PC-9 (cell line): ENCODE data around the gene AATF. TPM values are rescaled to one million over a fixed set of nuclear protein-coding genes. Genes with fewer than 3 reads are reported as not detected.

Experiments
- BruUV-seq: library from RNA; stranded (reverse); fragments of 400-500 nt; replicated peaks from 2 replicates; lab custom pipeline; 2021; lab: Mats Ljungman, UMichigan
- CTCF ChIA-PET: fragments of 300-600 bp; sonication (Branson Sonifier 250); formaldehyde crosslinking; loops from one replicate; lab custom pipeline; 2022; ENCODE audit warnings: antibody characterized with exemption; lab: Charles Lee
- POLR2A ChIA-PET: fragments of 300-600 bp; sonication (Branson Sonifier 250); formaldehyde crosslinking; loops from one replicate; lab custom pipeline; 2022; ENCODE audit warnings: antibody characterized with exemption; ENCODE audit not compliant: unreplicated experiment; lab: Charles Lee
- DNase-seq, 2 experiments: peaks; one replicate each; pipeline versions ENCODE4 v3.0.0 to v3.0.0-alpha.2; 2015 to 2022; ENCODE audit warnings: mixed read lengths in 1 of 2
- H2AFZ ChIP-seq: fragments of 200-600 bp; sonication (generic); 2 replicates; pipeline ENCODE4 v1.8.1; 2017; ENCODE audit warnings: antibody characterized with exemption
- H3F3A ChIP-seq: fragments of 200-600 bp; sonication (generic); 2 replicates; pipeline ENCODE4 v1.8.1; 2017; ENCODE audit warnings: antibody characterized with exemption, mild to moderate bottlenecking, low read depth; ENCODE audit not compliant: insufficient read depth
- H3K27ac ChIP-seq: fragments of 200-600 bp; sonication (generic); 2 replicates; pipeline ENCODE4 v1.6.1; 2016; ENCODE audit warnings: mixed run types
- H3K27me3 ChIP-seq: fragments of 200-600 bp; sonication (generic); 2 replicates; pipeline ENCODE4 v1.6.1; 2016; ENCODE audit warnings: low read depth, mixed run types; ENCODE audit not compliant: insufficient read depth
- H3K36me3 ChIP-seq: fragments of 200-600 bp; sonication (generic); 2 replicates; pipeline ENCODE4 v1.6.1; 2016; ENCODE audit warnings: low read depth, mixed run types
- H3K4me1 ChIP-seq: fragments of 200-600 bp; sonication (generic); replicated peaks from 2 replicates; pipeline ENCODE4 v1.6.1; 2016; ENCODE audit warnings: mixed run types; ENCODE audit not compliant: insufficient read depth
- H3K4me2 ChIP-seq: fragments of 200-600 bp; sonication (generic); 2 replicates; pipeline ENCODE4 v1.6.1; 2017; ENCODE audit warnings: mixed run types
- H3K4me3 ChIP-seq: fragments of 200-600 bp; sonication (generic); 2 replicates; pipeline ENCODE4 v1.6.1; 2016; ENCODE audit warnings: mixed run types
- H3K79me2 ChIP-seq: fragments of 200-600 bp; sonication (generic); 2 replicates; pipeline ENCODE4 v1.6.1; 2017; ENCODE audit warnings: low read depth, mixed run types
- H3K9me2 ChIP-seq: fragments of 200-600 bp; sonication (generic); 2 replicates; pipeline ENCODE4 v1.8.1; 2017; ENCODE audit warnings: mild to moderate bottlenecking; ENCODE audit not compliant: insufficient read depth
- H3K9me3 ChIP-seq: fragments of 200-600 bp; sonication (generic); 2 replicates; pipeline ENCODE4 v1.8.1; 2016; ENCODE audit warnings: low read depth; ENCODE audit not compliant: insufficient read depth
- H4K20me1 ChIP-seq: fragments of 200-600 bp; sonication (generic); 2 replicates; pipeline ENCODE4 v1.8.1; 2017; ENCODE audit not compliant: insufficient read depth
- CTCF ChIP-seq: fragments of 200-600 bp; sonication (generic); conservative IDR thresholded peaks from 2 replicates; pipeline ENCODE4 v1.6.1; 2017; ENCODE audit warnings: mixed run types, antibody characterized with exemption, mild to moderate bottlenecking, moderate library complexity
- EZH2 ChIP-seq: fragments of 200-600 bp; sonication (generic); IDR thresholded peaks from 2 replicates; pipeline ENCODE4 v1.8.0; 2017; ENCODE audit warnings: antibody characterized with exemption, low read depth
- intact Hi-C: fragments of 100-400 bp; cut with micrococcal nuclease; formaldehyde crosslinking; loops from one replicate; pipeline ENCODE4 v1.10.0; 2022; ENCODE audit not compliant: unreplicated experiment
- total RNA-seq: library from RNA; stranded (reverse); gene quantifications from 2 replicates; pipeline ENCODE4 v1.2.3, GENCODE V29; 2021

Gene AATF
- total RNA-seq, 1 experiment from 2014 or later: 71.4 TPM

GRCh38 chr17:36900160-36900512 lies 48.6 kb upstream of the AATF start:
- Histone ChIP-seq H4K20me1 (no peaks in the 10 kb centered on the region), H3K36me3 (no peaks in the 10 kb centered on the region), H3K27ac (no peak overlapping the region), H3K27me3 (no peaks in the 10 kb centered on the region), H2AFZ (no peak overlapping the region), H3K9me3 (no peaks in the 10 kb centered on the region), H3K9me2 (no peaks in the 10 kb centered on the region), H3K79me2 (no peaks in the 10 kb centered on the region), H3K4me1 (no peaks in the 10 kb centered on the region), H3K4me3 (no peak overlapping the region), H3F3A (peaks cover 5% of the 10 kb centered on the region; the same call in 1 of the 2 replicates), H3K4me2 (no peak overlapping the region)
- intact Hi-C loops: no loop called here
- TF ChIP-seq CTCF (no peak), EZH2 (no peak)
- BruUV-seq: no TSS peak
- CTCF ChIA-PET: no interaction called here
- DNase-seq: no peak
- POLR2A ChIA-PET: no interaction called here

GRCh38 chr17:36901506-36901905 lies 47.2 kb upstream of the AATF start:
- Histone ChIP-seq H3K9me3 (no peaks in the 10 kb centered on the region), H3K4me2 (no peak overlapping the region), H3K36me3 (no peaks in the 10 kb centered on the region), H3F3A (peaks cover 5% of the 10 kb centered on the region; the same call in 1 of the 2 replicates), H3K9me2 (no peaks in the 10 kb centered on the region), H3K4me3 (no peak overlapping the region), H3K79me2 (no peaks in the 10 kb centered on the region), H3K27me3 (no peaks in the 10 kb centered on the region), H3K27ac (no peak overlapping the region), H4K20me1 (no peaks in the 10 kb centered on the region), H3K4me1 (no peaks in the 10 kb centered on the region), H2AFZ (no peak overlapping the region)
- TF ChIP-seq EZH2 (no peak), CTCF (no peak)
- no TSS peak for BruUV-seq
- CTCF ChIA-PET: no interaction called here
- intact Hi-C loops: no loop called here
- POLR2A ChIA-PET: no interaction called here
- peak in 1 of 2 experiments; percentile 64 for DNase-seq

- POLR2A ChIA-PET: no interaction called here
- intact Hi-C loops: no loop called here
- no TSS peak for BruUV-seq
Measured at GRCh38 chr17:36907407-36907806, 41.3 kb upstream of the AATF start.

More at GRCh38 chr17:36907407-36907806, 41.3 kb upstream of the AATF start:
- Histone ChIP-seq H3K9me2 (no peaks in the 10 kb centered on the region), H3K4me2 (no peak overlapping the region), H4K20me1 (no peaks in the 10 kb centered on the region), H3K27me3 (no peaks in the 10 kb centered on the region), H3F3A (peaks cover 8% of the 10 kb centered on the region; the same call in 1 of the 2 replicates), H3K27ac (no peak overlapping the region), H3K4me3 (no peak overlapping the region), H2AFZ (no peak overlapping the region), H3K79me2 (no peaks in the 10 kb centered on the region), H3K36me3 (no peaks in the 10 kb centered on the region), H3K4me1 (no peaks in the 10 kb centered on the region), H3K9me3 (no peaks in the 10 kb centered on the region)
- DNase-seq: no peak
- no peak for TF ChIP-seq CTCF
- no peak for TF ChIP-seq EZH2
- CTCF ChIA-PET: no interaction called here
